ENCODE measurements around the gene ZNF331.

DNA sequence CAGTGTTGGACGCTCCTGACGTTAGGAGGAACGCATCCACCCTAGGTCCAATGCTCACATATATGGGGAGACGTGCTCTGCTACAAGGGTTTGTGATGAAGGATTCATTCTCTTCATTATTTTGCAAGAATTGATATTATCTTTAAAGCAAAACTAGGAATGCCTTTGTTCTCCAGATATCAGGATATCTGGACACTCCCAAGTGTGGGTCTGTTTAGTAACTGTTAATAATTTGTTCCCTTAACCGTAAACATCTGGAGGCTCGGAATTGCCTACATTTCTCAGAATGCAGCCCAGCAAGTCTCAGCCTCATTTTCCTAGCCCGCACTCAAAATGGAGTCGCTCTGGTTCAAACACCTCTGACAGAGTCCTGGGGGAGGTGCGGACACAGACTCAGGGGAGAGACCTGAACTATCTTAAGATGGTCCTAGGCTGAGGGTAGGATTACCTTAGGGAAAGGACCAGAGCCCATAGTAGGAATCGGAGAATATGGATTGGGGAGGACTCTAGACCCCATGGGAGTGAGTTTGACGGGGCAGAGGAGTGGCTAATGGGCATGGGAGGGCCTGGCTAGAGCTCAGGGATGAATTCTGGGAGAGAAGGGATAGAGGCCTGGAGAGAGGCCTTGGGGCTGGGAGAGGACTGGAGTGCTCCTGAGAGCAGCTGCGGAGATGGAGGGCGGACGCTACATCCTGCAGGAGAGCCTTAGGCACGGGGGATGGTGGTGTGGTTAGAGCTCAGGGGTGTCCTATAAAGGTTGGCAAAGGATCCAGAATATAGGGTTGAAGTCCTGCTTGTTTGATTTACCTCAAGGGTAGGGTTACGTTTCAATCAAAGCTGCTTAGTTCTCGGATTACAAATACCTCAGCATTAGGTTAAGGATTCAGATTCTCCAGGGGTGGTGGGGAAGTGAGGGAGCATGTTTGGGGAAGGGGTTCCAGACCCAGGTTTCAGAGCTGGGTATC, 43.2 kb downstream of the ZNF331 start:
- TF ChIP-seq ZNF274 (IDR thresholded peaks at IDR 0.05; ENCODE audit: low read depth, low read length) (no peak), YY1 (IDR thresholded peaks at IDR 0.05; ENCODE audit: insufficient read depth, insufficient read length) (no peak)

All from NT2/D1 (cell line).